GM18873 (cell line): ENCODE measurements around the gene ZNF670.
"Not testable (repeated sequence)": the region's sequence is repeated elsewhere in the genome, so short reads cannot be mapped to it uniquely, and the experiment has no call there.

Source experiments
- ATAC-seq: cut with Tn5 transposase; IDR thresholded peaks from one replicate; pipeline ENCODE4 v1.9.1; 2021; ENCODE audit warnings: mild to moderate bottlenecking, moderate library complexity, moderate number of reproducible peaks; ENCODE audit not compliant: unreplicated experiment, low FRiP score

ZNF670 gene

GRCh38 chr1:247078258-247079140 is at the start of gene ZNF670:
Gene ZNF670, minus strand, starts transcription at chr1:247078811. Its CDS starts 215 bp downstream, at chr1:247078596.
- ATAC-seq, result peak; percentile 98

- ATAC-seq, result not testable (repeated sequence)
Measured at GRCh38 chr1:247127519-247128282, 49.1 kb upstream of the ZNF670 start.

GRCh38 chr1:247126601-247127000 is 48.0 kb upstream of the ZNF670 start:
- peak; percentile 32 for ATAC-seq

DNA sequence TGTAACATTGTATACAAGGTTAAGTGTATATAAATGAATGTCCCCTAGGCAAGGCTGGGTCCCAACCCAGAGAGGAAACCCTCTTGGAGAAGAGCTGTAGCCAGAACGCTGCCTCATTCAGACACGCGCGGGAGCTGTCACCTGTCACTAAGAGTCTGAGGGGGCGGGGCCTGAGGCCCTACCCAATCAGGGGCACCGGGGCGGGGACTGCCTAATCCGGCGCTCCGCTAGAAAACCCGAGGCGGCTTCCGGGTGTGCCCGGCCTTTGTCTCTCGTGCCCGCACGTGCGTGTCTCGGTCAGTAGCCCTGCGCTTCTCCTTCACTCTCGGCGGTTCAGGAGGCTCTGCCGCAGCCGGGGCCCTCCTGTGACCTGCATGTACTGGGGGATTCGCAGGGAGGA is 47.6 kb upstream of the ZNF670 start:
- ATAC-seq, result peak; percentile 99

DNA sequence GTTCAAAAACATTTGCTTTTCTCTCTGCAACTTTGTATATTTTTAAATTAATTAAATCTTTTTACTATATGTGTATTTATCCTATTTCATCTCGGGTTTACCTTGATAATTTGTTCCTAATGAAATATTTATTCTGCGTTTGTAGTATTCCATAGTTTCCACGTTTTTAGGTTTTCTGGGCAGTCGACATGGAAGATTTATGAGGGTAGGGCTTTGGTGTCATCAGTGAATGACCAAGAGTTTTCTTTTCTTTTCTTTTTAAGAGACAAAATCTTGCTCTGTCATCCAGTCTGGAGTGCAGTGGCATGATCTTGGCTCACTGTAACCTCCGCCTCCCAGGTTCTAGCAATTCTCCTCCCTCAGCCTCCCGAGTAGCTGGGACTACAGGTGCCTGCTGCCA is 42.8 kb upstream of the ZNF670 start:
- no peak for ATAC-seq

- ATAC-seq, result not testable (repeated sequence)
Measured at GRCh38 chr1:247120408-247120668, 41.7 kb upstream of the ZNF670 start.

DNA sequence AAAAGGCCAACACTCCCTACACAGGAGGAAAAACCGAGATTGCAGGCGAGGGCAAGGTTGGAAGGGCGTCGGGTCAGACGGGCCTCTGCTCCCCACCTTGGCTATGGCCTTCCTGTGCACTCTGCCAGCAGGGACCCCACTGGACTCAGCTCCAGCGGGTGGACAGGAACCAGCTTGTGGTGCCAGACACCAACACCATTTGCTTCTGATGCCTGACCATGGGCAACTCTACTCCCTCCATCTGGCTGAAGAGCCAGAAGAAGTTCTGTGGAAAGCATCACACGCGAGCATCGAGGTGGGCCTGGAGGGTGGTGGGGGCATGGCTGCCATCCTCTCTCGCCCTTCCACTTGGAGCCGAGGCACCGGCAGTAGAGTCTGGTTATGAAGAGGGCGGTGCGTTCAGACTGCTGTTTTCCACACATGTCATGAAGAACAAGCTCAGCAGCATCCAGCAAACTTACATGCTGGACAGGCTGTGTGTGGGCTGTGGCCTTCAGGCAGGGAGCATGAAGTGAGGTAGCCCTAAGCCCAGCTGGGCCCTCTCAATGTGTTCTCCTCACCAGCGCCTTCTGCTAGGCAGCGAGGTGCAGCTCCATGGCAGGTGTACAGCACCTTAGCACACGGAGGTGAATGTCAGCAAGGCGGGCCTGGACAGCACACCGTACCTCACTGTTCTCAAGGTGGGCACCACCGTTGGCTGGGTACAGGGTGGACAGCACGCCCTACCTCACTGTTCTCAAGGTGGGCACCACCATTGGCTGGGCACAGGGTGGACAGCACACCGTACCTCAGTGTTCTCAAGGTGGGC is 41.2 kb upstream of the ZNF670 start:
- ATAC-seq, result no peak

DNA sequence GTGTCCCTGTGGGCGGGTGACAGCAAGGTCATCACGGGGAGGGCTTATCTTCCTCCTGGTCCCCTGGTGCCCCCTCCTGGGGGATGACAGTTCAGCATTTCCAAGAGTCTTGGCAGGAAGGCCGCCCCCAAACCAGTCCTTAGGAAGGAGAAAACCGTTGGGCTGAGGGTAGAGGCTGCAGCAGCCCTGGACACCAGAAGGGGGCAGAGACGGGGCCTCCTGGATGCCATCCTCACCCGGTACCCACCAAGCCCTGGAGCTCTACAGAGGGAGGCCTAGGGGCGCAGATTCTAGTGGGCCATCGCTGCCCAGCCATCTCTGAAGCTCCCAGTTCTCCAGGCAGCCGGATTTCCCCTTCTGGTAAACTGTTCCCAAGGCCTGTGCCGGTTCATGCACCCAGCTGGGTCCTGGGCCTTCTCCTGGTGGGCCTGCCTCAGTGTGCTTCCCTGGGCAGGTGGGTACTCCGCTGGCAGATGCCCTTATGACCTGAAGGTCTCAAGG is 40.4 kb upstream of the ZNF670 start:
- ATAC-seq, result no peak

DNA sequence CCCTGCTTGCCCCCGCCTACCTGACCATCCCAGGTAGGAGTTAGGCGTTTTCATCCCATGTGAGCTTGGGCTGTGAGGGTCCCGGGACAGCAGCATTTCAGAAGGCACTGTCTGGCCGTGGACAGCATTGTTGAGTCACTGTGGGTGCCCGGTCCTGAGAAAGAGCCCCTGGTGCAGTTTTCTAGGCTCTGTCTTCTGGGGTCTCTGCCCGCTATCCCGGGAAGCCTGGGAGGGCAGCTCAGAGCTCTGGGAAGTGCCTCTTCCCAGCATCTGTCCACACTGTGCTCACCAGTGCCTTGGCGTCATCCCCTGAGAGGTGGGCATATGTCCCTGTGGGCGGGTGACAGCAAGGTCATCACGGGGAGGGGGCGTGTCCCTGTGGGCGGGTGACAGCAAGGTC is 36.9 kb upstream of the ZNF670 start:
- no peak for ATAC-seq

DNA sequence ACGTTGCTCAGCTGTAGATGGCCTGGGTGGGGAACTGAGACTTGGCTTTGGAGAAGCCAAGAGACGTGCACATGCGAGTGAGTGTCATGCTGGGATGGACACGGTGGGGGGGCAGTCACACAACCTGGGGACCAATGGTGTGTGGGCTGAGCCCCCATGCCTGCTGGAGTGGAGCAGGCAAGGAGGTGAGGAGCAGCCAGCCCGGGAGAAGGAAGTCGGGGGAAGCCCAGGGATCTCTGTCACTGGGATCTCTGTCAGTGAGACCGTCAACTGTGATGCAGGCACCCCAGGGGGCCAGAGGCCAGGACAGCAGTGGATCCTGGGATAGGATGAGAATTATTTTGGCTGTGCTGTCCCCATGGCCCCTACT is 36.5 kb upstream of the ZNF670 start:
- ATAC-seq, result no peak

DNA sequence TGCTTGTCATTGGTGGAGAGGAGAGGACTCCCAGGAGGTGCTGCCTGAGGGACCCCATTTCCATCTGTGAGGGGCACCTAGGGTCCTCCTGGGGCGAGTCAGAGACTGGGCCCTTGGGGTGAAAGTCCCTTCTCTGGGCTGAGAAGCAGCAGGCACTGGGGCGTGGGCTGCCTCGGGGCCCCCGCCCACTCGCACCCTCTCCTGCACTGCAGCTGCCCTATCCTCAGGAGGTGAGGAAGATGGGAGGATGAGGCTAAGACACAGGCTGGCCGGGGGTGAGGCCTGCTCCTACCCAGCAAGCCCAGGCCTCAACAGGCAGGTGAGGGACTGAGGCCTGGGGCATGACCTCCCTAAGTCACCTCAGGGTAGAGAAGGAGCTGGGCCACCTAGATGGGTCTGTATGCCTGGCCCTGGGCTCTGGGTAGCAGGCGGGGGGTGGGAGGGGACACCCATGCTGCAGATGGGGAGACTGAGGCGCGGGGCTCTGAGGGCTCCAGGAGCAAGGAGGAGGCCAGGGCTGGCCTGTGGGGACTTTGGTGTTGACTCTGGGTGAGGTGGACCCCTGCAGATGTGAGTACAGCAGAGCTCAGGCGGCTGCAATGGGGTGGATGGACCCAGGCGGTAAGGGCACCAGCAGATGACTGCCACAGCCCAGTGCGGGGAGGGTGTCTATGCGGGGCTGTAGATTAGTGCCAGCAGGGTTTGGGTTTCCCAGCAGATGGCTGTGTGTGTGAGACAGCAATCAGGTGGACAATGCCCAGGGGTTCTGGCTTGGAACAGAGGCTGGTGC is 35.9 kb upstream of the ZNF670 start:
- no peak for ATAC-seq

DNA sequence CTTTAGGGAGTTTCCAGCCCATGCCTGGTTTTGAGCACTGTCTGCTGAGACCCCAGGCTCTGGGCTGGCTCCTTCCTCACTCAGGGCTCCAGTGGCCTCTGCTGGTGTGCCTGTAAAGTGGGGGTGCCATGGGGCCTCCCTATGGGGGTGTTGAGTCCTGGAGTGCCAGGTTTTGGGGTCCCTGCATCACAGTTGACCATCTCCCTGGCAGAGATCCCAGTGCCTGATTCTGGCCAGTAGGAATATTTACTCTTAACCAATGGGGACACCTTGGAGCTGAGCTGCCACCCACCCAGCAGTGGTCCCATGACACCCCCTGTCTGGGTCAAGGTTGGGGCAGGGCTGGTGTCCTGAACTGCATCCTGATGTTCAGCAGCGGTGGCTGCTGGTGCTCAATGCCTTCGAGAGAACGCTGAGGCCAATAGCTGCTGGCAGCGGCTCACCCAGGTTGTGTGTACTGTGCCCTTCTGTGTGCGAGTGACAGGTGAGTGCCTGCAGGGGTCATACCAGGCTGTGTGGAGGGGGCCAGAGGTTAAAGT is 35.2 kb upstream of the ZNF670 start:
- ATAC-seq, result no peak

DNA sequence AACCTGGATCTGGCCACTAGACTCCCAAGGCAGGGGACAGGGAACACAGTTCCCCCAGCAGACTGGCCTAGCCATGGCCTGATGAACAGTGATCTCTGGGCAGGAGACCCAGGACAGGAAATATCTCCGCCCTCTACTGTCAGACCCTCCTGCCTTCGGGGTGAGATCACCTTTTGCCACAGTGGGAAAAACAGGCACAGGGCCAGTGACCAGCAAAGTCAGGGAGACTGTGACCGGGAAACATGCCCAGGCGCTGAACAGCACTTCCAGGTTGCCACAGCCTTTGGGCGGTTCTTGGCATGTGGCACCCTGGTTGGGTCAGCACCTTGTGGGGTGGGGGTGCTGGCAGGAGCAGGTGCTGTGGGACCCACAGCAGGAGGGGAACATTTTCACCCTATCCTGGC is 34.5 kb upstream of the ZNF670 start:
- ATAC-seq, result no peak

GRCh38 chr1:247112479-247112781 is 33.8 kb upstream of the ZNF670 start:
- ATAC-seq, result no peak

DNA sequence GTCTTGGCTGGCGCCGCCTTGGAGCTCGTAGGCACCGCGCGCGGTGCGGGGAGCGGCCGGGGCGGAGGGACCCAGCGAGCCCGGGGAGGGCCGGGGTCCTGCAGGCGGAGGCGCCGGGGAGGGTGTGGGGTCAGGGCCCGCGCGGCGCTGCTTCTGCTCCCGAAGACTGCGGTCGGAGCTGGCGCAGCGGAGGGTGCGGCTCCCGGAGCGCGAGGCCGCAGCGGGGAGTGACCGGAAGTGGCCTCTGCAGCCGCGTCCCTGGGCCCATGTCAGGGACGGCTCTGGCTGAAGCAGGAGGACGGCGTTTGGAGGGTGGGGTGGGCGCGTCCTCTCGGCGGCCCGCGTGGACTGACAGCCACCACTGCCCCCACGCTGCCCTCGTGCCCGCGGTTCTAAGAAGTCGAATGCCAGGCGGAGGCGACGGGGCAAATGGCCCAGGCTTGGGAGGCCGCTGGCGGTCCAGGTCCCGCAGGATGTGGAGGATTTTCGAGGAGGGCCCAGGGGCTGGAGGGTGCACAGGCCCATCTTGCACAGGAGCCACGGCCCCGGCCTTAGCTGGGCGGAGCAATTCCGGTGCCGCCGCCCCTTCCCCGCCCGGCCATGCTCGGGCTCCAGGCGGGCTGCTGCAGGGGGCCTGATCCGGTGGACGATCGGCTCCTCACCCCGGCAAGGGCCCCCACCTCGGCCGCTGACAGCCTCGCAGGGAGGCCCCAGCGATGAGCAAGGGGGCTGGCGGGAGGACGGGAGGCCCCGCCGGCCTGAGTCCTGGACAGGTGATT is 33.3 kb upstream of the ZNF670 start:
- ATAC-seq, result no peak

- no peak for ATAC-seq
Measured at GRCh38 chr1:247111259-247111699, 32.7 kb upstream of the ZNF670 start.

- ATAC-seq, result no peak
Measured at GRCh38 chr1:247110627-247111258, 32.1 kb upstream of the ZNF670 start.

DNA sequence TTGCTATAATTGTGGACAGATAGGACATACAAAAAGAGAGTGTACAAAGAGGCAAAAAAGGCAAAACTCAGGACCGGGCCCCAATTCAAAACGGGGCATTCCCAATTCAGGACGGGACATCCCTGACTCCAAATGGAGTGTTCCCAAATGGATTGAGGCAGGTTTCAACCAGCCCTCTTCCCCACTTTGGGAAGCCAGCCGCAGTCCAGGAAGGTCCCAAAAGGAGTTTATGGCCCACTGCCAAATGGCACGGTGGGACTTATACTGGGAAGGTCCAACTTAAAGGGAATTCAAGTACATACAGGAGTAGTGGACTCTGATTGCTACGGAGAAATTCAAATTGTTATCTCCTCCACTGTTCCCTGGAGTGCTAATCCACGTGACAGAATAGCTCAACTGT is 29.1 kb upstream of the ZNF670 start:
- no peak for ATAC-seq

- no peak for ATAC-seq
Measured at GRCh38 chr1:247105966-247106365, 27.4 kb upstream of the ZNF670 start.
